ENCODE results near the gene CLSTN1.
"Not testable (repeated sequence)": the region's sequence is repeated elsewhere in the genome, so short reads cannot be mapped to it uniquely, and the experiment has no call there.

The CLSTN1 gene

GRCh38 chr1:9825093-9826074, 1.6 kb upstream of the CLSTN1 start:
- peak; percentile 87 for DNase-seq

- no peak for DNase-seq
These were observed 931 bp upstream of the CLSTN1 start for GRCh38 chr1:9824702-9825089.

- no peak for DNase-seq
These were observed 147 bp downstream of the CLSTN1 start for GRCh38 chr1:9823693-9823942.

GRCh38 chr1:9822897-9823692, 670 bp downstream of the CLSTN1 start:
- peak; percentile 2 for DNase-seq

- DNase-seq: no peak
These were observed 1.3 kb downstream of the CLSTN1 start for GRCh38 chr1:9822490-9822889.

GRCh38 chr1:9821710-9822109, 2.1 kb downstream of the CLSTN1 start:
- DNase-seq: no peak

- DNase-seq: no peak
These were observed 3.2 kb downstream of the CLSTN1 start for GRCh38 chr1:9820521-9820920.

GRCh38 chr1:9817734-9818133, 6.0 kb downstream of the CLSTN1 start:
- no peak for DNase-seq

GRCh38 chr1:9816199-9816598, 7.6 kb downstream of the CLSTN1 start:
- DNase-seq: no peak

- no peak for DNase-seq
These were observed 8.6 kb downstream of the CLSTN1 start for GRCh38 chr1:9815150-9815549.

GRCh38 chr1:9814619-9815018, 9.1 kb downstream of the CLSTN1 start:
- DNase-seq: no peak

GRCh38 chr1:9811239-9811966, 12.4 kb downstream of the CLSTN1 start:
- no peak for DNase-seq

GRCh38 chr1:9809100-9809510, 14.7 kb downstream of the CLSTN1 start:
- peak; percentile 75 for DNase-seq

- no peak for DNase-seq
These were observed 15.3 kb downstream of the CLSTN1 start for GRCh38 chr1:9808459-9808858.

- no peak for DNase-seq
These were observed 16.2 kb downstream of the CLSTN1 start for GRCh38 chr1:9807541-9807940.

GRCh38 chr1:9805972-9806371, 17.8 kb downstream of the CLSTN1 start:
- DNase-seq: not testable (repeated sequence)

GRCh38 chr1:9805006-9805508, 18.7 kb downstream of the CLSTN1 start:
- no peak for DNase-seq

- not testable (repeated sequence) for DNase-seq
These were observed 20.5 kb downstream of the CLSTN1 start for GRCh38 chr1:9803003-9803918.

- no peak for DNase-seq
These were observed 21.9 kb downstream of the CLSTN1 start for GRCh38 chr1:9801909-9802308.

GRCh38 chr1:9798236-9799130, 25.3 kb downstream of the CLSTN1 start:
- DNase-seq: peak; percentile 55

- DNase-seq: no peak
These were observed 26.7 kb downstream of the CLSTN1 start for GRCh38 chr1:9797049-9797448.
